CD4-positive, alpha-beta T cell treated with Interleukin-6 at 100 ng/mL for 8 hours (primary cell): Measurements from ENCODE around the gene CCDC167.

ENCODE experiments used
- DNase-seq: peaks from one replicate; pipeline ENCODE4 v3.0.0-alpha.2; 2020; ENCODE audit warnings: mixed read lengths, low spot score

The CCDC167 gene

DNA sequence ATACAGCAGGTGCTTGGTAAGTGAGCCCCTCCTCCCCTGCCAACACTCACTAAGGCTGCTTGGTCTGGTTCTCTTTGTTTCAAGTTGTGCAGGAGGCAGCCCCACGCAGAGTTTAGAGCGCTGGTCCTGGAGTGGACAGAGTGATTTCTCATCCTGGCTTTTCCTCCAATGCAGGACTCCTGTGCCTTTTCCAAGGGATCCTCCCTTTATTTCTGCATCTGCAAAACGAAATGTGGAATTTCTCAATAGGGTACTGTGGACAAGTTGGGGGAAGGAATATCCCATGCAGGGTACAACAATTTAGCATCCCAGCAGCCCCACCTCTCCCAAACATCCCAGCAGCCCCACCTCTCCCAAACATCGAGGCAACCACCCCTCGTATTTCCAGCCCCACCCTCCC lies 30.6 kb upstream of the CCDC167 start:
- no peak for DNase-seq

DNA sequence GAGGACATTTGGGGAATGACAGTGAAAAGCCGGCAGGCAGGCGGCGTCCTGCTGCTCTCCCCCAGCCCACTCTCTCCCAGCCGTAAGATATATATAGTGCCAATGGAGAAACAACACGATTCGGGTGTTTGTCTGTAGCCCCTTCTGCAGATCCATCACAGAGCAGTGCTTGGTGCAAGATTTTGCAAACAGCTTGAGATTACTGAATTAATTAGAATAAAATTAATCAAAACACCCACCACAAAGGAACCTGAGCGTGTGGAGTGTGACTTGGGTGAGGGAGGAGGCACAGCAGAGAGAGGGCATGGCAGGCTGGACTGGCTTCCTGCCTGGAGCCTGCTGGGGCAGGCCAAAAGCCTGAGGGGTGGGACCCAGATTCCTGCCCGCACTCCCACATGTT lies 28.8 kb upstream of the CCDC167 start:
- no peak for DNase-seq

DNA sequence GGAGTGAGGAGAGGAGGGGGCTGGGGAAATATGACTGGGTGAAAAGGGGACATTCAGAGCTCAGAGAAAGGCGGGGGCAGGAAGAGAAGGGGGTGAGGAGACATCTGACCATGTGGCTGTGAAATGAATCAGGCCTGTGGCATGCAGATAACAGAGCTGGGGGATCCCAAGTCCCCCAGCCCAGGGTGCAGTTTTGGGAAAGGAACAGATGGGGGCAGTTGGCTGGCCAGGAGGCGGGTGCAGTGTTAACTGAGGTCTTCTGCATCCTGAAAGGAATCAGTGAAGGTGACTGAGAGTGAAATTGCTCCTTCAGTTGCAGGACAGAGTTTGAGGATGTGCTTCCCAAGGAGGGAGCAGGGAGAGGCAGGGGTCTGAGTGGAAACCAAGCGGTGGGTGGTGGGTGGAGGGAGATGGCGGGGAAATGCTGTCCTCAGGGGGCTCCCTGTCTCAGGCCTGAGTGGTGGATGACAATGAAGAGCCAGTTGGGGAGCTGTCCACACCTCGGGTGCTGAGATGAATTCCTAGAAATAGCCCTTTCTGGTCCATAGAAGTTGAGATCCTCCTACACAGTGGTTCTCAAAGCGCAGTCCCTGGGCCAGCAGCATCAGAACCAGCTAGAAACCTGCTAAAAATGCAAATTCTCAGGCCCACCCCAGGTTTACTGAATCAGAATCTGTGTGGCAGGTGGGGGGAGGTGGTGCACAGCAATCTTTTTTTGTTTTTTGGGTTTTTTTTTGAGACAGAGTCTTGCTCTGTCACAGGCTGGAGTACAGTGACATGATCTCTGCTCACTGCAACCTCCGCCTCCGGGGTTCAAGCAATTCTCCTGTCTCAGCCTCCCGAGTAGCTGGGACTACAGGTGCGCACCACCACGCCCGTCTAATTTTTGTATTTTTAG lies 26.0 kb upstream of the CCDC167 start:
- no peak for DNase-seq

DNA sequence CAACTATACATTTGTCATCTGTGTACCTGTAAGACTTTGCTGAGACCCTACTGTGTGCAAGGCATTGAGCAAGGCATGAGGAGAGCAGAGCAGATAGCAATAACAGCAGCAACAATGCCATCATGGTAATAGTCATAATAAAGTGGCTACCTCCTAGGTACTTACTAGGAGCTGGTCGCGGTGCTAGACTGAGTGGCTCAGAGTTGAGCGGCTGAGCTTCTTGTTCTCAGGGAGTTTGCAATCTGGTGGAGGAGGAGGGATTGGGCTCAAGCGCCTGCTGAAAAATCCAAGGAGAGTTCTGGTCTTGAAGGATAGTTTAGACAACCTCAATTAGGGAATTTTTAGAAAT lies 25.3 kb upstream of the CCDC167 start:
- DNase-seq, result no peak

DNA sequence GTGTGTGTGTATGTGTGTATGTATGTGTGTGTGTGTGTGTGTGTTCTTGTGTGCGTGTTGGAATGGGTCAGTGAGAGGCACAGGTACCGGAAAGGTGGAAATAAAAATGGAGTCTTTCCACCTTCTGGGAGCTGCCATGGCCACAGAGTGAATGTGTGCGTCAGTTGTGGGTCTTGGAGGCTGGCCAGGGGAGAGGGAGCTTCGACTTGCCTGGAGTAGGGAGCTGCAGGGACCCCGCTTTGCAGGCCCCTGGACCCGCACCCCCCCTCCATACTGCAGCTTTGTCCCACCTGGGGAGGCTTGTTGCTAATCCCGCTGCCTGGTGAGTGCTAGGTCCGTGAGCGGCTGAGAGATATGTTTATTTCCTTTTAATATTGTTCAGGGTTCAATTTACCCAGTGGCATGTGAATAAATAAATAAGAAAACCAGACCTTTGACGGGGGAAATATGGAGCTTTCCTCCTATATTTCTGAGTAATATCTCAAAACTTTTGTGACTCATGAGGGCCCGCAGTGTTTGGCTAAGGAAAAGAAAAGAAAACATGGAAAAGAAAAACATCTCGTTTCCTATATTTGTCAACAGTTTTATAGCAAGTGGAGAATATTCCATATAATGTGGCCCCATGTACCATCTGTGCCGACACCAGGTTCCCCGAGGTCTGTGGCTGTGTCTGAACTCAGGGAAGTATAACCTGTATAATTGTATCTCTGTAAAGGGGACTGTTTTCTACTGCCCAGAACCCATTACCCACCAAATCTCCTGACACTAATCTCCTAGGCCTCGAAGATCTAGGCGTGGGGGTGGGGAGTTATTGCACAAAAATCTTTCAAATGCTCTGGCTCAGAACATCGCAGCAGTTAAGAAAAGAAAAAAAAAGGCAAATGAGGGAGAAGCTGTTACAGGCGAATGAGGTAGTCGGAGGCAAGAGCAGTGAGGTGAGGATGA lies 24.6 kb upstream of the CCDC167 start:
- DNase-seq, result no peak

DNA sequence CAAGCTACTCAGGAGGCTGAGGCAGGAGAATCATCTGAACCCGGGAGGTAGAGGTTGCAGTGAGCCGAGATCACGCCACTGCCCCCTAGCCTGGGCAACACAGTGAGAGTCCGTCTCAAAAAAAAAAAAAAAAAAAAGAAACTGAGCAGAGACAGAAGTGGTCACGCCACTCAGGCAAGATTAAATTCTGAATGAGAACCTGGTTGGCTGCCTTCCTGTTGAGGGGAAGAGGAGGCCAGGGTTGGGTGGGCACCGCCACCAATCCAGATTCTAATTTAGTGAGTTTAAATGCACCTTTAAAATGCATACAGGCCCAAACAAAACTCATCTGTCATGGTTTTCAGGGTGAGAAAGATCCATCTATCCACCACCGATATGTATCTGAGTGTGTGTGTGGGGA lies 23.7 kb upstream of the CCDC167 start:
- no peak for DNase-seq

DNA sequence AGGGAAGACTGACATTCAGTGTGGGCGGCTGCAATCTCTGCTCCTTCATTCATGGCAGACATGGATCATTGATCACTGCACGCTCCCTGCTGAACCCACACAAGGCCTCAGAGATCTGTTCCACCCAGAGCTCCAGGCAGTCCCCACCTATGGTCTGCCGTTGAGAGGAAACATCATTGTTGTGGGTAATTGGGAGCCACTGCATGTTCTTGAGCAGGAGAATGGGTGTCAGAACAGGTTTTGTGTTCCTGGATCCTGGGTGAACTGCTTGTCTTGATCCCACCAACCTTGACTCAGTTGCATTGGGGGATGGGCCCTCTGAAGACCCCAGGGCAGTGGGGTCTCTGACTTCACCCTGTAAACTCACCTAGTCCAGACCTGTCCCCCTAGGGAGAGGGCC lies 23.1 kb upstream of the CCDC167 start:
- DNase-seq, result no peak

DNA sequence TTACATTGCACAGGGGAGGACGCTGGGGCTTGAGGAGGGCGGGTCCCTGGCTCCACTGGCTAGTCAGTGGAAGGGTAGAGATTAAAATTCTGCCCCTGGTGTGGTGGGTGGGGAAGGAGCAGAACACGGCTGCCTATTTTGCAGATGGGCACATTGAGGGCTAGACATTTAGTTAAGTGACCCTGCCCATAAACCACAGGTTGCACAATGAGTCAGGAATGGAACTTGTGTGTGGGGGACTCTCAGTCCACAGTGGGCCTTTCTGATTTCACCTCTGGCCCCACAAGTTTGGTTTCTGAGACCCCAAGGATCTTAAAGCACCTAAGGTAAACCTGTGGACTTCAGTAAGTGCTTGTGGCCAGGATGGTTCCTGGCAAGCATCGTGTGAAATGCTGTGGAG lies 22.0 kb upstream of the CCDC167 start:
- DNase-seq, result no peak

DNA sequence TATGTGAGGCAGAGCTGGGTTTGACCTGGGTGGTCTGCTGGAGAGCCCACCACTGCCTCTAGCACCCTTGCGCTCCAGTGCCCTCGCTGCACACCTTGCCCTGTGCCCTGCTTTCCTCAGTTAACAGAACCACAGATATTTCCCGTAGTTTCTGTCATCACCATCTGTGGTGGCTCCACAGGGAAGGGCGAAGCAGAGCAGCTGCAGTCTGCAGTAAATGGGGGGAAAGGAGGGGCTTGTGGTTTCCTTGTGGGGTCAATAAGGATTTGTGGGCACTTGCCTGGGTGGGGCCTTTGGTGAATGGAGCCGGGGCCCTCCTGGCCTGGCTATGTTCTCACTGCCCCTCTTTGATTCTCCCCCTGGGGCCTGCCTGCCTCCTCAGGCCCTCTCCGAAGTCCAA lies 21.2 kb upstream of the CCDC167 start:
- DNase-seq, result no peak

DNA sequence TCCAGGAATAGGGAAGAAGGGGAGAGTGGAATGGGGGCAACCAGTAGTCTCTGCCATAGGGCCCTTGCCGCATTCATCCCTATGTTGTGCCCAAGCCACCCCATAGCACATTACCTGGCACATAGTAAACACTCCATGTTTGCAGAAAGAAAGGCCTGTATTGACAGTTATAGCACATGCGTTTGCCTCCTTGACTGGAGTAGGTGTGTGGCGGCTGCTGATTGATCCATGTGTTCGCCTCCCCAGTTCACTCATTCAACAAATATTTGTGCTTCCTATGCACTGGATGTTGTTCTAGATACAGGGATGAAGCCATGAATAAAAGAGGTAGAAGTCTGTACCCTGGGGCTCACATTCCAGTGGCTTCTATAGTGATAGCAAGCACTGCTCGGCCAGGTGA lies 19.8 kb upstream of the CCDC167 start:
- DNase-seq, result no peak

DNA sequence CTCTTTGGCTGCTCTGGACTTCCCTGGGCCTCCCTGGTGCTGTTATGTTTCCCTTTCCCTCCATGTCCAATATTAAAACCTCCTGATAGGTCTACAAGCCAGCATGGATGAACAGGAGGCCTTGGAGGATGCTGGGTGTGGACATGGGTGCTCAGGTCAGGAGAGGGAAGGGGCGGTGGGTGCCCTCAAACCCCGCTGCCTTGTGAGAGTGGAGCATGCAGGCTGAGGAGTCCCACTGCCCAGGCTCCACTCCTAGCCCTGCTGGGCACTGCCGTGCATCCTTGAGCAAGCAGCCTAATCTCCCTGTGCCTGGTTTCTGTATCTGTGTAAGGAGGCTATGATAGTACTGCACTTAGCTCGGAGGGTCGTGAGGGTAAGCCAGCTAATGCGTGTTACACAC lies 18.4 kb upstream of the CCDC167 start:
- DNase-seq, result no peak

DNA sequence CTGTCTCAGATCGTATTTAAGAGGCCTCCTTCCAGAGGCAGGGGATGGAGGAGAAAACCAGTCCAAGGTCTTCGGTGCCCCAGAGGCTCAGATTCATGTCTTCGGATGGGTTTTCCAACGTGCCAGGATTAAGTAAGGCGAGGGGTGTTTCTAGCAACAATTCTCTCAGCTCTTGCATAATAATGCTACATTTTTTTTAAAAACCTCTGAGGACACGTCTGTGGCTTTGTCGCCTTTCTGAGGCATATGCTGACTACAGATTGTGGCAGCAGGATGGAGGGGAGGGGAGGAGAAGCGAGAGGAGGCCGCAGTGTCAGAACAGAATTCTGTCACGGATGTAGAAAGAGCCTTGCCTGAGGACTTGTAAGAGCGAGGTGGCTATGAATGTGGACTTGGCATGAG lies 17.7 kb upstream of the CCDC167 start:
- peak; percentile 88 for DNase-seq

DNA sequence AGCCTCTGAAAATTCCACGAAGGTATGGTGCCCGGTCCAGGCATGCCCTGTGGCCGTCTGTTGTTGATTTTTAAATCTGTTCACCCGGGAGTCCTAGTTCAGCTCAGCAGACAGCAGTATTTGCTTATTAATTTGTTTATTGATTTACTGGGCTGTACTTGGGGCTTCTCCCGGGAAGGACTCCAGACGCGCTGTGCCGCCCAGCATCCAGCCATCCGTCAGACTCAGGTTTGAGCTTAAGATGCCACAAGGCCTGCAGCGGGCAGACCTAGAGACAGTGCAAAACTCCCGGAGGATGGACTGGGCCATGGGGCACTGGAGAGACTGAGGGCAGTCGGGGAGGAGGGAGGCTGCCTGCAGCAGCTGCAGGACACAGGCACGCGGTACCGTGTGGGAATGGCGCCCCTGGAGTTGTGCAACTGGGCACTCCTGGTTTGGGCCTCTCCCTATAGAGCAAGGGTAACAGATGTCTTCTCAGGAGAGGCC lies 17.3 kb upstream of the CCDC167 start:
- DNase-seq, result no peak

DNA sequence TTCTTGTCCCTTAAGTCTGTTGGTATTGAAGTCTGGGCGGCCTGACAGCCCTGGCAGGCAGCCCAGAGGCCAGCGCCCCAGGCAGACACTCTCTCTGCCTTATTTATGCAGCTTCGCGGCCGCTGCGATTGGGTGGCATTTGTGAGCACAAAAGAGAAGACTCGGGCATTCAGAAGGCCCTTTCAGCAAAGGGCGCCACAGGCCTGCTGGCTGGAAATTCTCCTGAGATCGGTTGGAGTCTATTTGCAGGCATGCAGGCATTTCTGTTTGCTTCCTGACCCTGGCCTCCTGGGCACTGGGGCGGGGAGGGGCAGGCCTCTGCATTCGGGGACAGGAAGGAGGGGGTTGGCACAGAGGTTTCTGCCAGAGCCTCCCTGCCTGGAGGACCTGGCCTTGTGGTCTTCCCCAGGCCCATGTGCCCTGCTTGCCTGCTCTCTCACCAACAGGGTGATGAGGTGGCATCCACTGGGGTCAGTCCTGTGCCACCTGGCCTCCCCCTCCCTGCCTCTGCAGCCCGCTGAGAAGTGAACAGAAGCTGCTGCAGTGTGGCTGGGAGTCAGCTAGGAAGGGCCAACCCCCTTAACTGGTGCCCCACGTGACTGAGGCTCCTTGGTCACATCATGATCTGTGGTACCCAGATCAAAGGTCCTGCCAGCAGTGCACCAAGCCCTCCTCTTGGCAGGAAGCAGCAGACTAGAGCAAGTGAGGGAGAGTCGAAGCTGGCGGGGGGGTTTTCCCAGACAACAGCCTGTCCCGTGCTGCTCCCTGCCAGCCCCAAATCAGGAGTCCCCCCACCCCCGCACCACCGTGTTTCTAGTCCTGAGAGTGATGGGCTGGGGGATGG lies 16.6 kb upstream of the CCDC167 start:
- peak; percentile 95 for DNase-seq

DNA sequence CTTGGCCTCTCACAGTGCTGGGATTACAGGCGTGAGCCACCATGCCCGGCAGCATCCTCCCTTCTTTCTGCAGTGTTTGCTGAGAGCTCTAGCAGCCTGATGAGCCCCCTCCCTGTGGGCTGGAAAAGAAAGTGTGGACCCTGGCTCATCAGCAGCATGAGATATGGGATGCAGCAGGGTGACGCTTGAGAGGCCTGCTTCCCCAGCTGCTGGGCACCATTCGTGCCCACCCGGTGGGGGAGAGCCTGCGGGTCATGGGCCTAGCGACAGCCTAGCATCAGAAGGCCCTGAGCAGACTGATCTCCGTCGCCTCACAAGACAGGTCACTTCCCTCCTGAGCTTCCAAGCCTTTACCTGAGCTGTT lies 16.0 kb upstream of the CCDC167 start:
- no peak for DNase-seq

DNA sequence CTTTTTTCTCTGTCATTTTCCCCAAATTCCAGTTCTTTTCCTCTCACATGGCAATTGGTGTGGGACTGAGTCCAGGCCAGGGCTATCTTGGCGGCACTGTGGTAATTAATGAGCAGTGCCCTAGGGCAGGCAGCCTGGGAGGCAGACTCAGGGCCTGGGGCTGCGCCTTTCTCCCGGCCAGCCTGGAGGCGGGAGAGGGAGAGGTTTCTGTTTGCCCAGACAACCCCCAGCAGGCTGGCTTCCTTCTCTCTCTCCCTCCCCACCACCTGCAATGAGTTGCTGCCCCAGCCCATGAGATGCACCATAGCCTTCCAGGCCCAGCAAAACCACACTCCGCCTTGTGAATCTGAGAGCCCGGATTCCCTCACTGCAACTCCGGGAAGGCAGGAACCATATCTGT lies 15.1 kb upstream of the CCDC167 start:
- DNase-seq, result no peak

DNA sequence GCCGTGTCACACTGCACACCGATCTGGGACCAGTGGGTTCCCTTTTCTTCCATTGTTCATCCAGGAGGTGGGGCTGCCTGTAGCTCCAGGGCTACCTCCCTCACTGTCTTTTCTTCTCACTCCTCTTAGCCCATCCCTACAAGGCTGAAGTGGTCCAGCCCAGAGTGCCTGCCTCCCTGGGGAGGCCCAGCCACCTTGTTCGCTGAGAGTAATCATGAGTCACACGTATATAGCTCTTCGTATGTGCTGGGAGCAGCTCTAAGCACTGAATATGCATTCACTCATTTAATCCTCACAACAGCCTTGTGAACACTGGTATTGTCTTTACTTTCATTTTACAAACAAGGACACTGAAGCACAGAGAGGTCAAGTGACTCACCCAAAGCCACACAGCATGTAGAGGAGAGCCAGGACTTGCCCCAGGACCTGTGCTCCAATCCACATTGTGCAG lies 14.7 kb upstream of the CCDC167 start:
- peak; percentile 39 for DNase-seq

DNA sequence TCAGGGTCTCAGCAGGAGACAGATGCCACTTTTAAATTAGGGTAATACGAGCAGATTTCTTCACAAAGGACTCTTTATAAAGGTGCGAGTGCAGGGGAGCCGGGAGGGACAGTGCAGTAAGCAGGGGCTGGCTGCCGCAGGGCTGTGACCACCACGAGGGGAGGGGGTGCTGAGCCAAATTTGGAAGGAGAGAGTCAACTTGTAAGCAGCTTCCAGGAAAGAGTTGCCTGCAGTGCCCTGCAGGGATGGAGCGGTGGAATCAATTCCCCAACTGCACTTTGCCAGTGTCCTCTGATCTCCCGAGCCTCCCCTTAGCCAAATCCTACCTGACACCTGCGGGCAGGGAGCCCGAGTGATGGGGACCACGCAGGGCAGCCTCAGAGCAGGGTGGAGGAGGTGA lies 13.9 kb upstream of the CCDC167 start:
- DNase-seq, result no peak

DNA sequence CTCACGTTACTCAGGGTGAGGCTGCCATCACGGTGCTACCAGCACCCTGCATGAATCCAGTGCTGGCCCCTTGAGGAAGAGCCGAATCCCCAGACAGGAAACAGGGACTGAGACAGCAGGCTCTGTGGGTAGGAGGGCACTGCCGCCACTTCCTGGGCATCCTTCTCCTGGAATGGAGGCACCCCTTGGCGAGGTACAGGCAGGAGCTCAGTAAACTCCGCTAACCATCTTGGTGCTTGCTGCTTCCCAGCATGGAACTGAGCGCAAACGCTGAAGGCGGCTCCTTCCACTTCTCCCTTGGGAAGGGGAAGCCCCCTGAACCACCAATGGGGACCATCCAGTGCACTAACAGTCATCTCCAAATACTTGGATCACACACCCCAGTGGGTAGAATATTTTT lies 13.5 kb upstream of the CCDC167 start:
- no peak for DNase-seq

DNA sequence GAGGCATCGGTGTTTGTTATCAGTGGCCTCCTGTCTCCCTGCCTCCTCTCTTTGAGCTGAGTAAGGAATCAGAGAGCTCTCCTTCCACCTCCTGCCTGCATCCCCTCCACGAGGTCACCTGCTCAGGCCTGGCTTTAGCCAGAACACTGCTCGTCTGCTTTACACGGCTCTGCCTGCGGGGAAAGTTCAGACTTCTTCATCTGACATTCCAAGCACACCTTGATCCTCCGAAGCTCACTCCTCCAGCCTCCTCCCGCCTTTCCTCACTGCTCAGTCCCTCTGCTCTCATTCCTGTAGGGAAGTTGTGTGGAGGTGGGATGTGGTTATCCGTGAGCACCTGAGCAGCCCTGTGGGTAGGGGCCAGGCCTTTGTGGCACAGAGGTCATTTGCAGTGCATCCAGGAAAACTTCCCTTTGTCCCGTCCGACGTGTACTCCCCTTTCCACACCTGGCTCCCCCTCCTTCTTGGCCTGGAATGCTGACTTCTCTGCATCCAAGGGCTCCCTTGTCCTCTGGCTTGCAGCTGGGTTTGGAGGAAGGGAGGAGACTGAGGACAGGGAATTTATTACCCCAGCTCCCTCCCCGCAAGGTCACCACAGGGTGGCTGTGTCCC lies 12.8 kb upstream of the CCDC167 start:
- no peak for DNase-seq

DNA sequence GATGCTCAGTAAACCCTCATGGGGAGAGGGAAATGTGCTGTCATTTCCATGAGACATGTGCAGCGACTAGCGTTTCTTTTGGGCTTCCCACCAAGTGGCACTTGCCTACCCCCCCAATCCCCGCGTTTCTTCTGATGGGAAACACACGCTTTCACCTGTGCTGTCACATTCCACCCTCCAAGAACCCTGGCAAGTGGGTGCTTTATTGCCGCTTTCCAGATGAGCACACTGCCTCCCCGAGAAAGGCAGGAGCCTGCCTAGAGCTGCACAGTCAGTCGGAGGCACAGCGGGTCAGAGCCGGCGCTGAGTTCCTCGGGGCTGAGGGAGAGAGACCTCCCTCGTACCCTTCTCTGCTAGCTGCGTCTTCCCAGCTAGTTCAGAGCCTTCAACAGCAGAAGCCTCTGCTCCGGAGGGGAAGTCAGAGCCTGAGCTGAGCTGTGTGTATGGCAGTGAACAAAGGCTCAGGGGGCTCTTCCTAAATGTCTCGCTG lies 12.3 kb upstream of the CCDC167 start:
- no peak for DNase-seq

DNA sequence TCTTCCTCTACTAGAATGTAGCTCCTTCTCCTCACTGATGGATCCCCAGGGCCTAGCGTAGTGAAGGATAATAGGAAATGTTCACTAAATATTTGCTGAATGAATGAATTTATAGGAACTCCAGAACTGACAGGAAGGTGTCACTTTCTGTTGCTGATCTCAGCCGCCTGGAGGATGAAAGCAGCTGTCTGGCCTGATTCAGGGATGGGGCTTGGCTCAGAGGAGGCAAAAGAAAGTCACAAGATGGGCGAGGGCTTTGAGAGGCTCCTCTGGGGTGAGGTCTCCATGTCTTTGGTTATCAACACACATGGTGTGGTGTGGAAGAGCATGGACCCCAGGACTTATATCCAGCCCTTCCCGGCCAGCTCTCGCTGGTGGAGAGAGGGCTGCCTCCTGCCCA lies 11.5 kb upstream of the CCDC167 start:
- no peak for DNase-seq
